OCI-LY3 (cell line): Measurements from ENCODE around the gene ARHGEF4.

ENCODE experiments used
- H2AFZ ChIP-seq: fragments of 200-600, 300-600 bp; shearing (Covaris generic); 2 replicates; pipeline ENCODE4 v1.6.0; 2014; ENCODE audit warnings: antibody characterized with exemption, low read depth, low read length
- H3K27ac ChIP-seq: fragments of 200-600, 300-600 bp; sonication (generic); 2 replicates; pipeline ENCODE4 v1.5.1; 2014; ENCODE audit warnings: mild to moderate bottlenecking, low read length, moderate library complexity, mixed read lengths
- H3K27me3 ChIP-seq: fragments of 200-600, 300-600 bp; sonication (generic); 2 replicates; pipeline ENCODE4 v1.6.1; 2014; ENCODE audit warnings: low read depth, low read length, mixed read lengths
- H3K36me3 ChIP-seq: fragments of 200-600, 300-600 bp; sonication (generic); replicated peaks from 2 replicates; pipeline ENCODE3; 2014; ENCODE audit warnings: low read depth, low read length, mixed read lengths
- H3K4me1 ChIP-seq: fragments of 300-600, 200-600 bp; sonication (generic); 2 replicates; pipeline ENCODE4 v1.6.1; 2014; ENCODE audit warnings: low read length, mixed read lengths
- H3K4me2 ChIP-seq: fragments of 200-600, 300-600 bp; sonication (generic); 2 replicates; pipeline ENCODE4 v1.6.1; 2014; ENCODE audit warnings: low read length, mixed read lengths
- H3K4me3 ChIP-seq: fragments of 300-600, 200-600 bp; sonication (generic); 2 replicates; pipeline ENCODE4 v1.5.1; 2014; ENCODE audit warnings: antibody characterized with exemption, mild to moderate bottlenecking, low read length, moderate library complexity
- H3K79me2 ChIP-seq: fragments of 300-600, 200-600 bp; shearing (Covaris generic); 2 replicates; pipeline ENCODE4 v1.6.1; 2014; ENCODE audit warnings: mild to moderate bottlenecking, low read length, mixed read lengths
- H3K9ac ChIP-seq: fragments of 300-600, 200-600 bp; shearing (Covaris generic); 2 replicates; pipeline ENCODE4 v1.6.0; 2014; ENCODE audit warnings: mild to moderate bottlenecking, low read length, moderate library complexity
- H3K9me3 ChIP-seq: fragments of 200-600, 300-600 bp; shearing (Covaris generic); 2 replicates; pipeline ENCODE4 v1.6.1; 2014; ENCODE audit warnings: low read length, mixed read lengths; ENCODE audit not compliant: insufficient read depth
- H4K20me1 ChIP-seq: fragments of 200-600, 300-600 bp; sonication (generic); 2 replicates; pipeline ENCODE4 v1.6.1; 2016; ENCODE audit warnings: low read length, mixed read lengths; ENCODE audit not compliant: insufficient read depth
- CTCF ChIP-seq: fragments of 200-600, 300-600 bp; sonication (generic); IDR thresholded peaks from 2 replicates; pipeline ENCODE4 v1.5.1; 2014; ENCODE audit warnings: antibody characterized with exemption, low read length, low read depth
- EZH2phosphoT487 ChIP-seq: fragments of 200-600 bp; shearing (Covaris generic); IDR thresholded peaks from 2 replicates; pipeline ENCODE4 v1.6.1; 2018; ENCODE audit warnings: antibody characterized with exemption, mixed run types, low read depth

Gene ARHGEF4

GRCh38 chr2:130819608-130820278 lies 17.0 kb upstream of the ARHGEF4 start:
- peaks cover 19% of the 10 kb centered on the region for H3K4me1 ChIP-seq
- H3K27me3 ChIP-seq: no peaks in the 10 kb centered on the region
- H3K9ac ChIP-seq: no peak overlapping the region
- no peaks in the 10 kb centered on the region for H4K20me1 ChIP-seq
- no peak overlapping the region for H2AFZ ChIP-seq
- H3K36me3 ChIP-seq: no peaks in the 10 kb centered on the region
- H3K27ac ChIP-seq: no peak overlapping the region
- H3K9me3 ChIP-seq: no peaks in the 10 kb centered on the region
- no peaks in the 10 kb centered on the region for H3K79me2 ChIP-seq
- no peak for TF ChIP-seq CTCF
- no peak for TF ChIP-seq EZH2phosphoT487
- H3K4me3 ChIP-seq: no peak overlapping the region
- H3K4me2 ChIP-seq: no peak overlapping the region

GRCh38 chr2:130820279-130820861 lies 16.3 kb upstream of the ARHGEF4 start:
- no peak overlapping the region for H3K9ac ChIP-seq
- H3K4me3 ChIP-seq: no peak overlapping the region
- no peaks in the 10 kb centered on the region for H3K9me3 ChIP-seq
- H3K79me2 ChIP-seq: no peaks in the 10 kb centered on the region
- no peak overlapping the region for H3K27ac ChIP-seq
- H3K4me1 ChIP-seq: peaks cover 25% of the 10 kb centered on the region
- TF ChIP-seq EZH2phosphoT487 (no peak), CTCF (no peak)
- H4K20me1 ChIP-seq: no peaks in the 10 kb centered on the region
- H3K36me3 ChIP-seq: no peaks in the 10 kb centered on the region
- H2AFZ ChIP-seq: no peak overlapping the region
- no peaks in the 10 kb centered on the region for H3K27me3 ChIP-seq
- no peak overlapping the region for H3K4me2 ChIP-seq

GRCh38 chr2:130821867-130822266 lies 14.8 kb upstream of the ARHGEF4 start:
- H3K36me3 ChIP-seq: no peaks in the 10 kb centered on the region
- H3K4me3 ChIP-seq: no peak overlapping the region
- no peaks in the 10 kb centered on the region for H3K9me3 ChIP-seq
- no peak overlapping the region for H3K4me2 ChIP-seq
- no peak overlapping the region for H3K9ac ChIP-seq
- no peak overlapping the region for H2AFZ ChIP-seq
- no peak overlapping the region for H3K27ac ChIP-seq
- peaks cover 25% of the 10 kb centered on the region for H3K4me1 ChIP-seq
- no peaks in the 10 kb centered on the region for H3K27me3 ChIP-seq
- no peaks in the 10 kb centered on the region for H3K79me2 ChIP-seq
- no peak for TF ChIP-seq EZH2phosphoT487
- H4K20me1 ChIP-seq: no peaks in the 10 kb centered on the region

- H3K27ac ChIP-seq: no peak overlapping the region
- H3K9ac ChIP-seq: no peak overlapping the region
- H2AFZ ChIP-seq: no peak overlapping the region
- H3K4me2 ChIP-seq: no peak overlapping the region
- peaks cover 25% of the 10 kb centered on the region for H3K4me1 ChIP-seq
- no peaks in the 10 kb centered on the region for H4K20me1 ChIP-seq
- no peaks in the 10 kb centered on the region for H3K27me3 ChIP-seq
- H3K79me2 ChIP-seq: no peaks in the 10 kb centered on the region
- no peaks in the 10 kb centered on the region for H3K9me3 ChIP-seq
- H3K4me3 ChIP-seq: no peak overlapping the region
- no peaks in the 10 kb centered on the region for H3K36me3 ChIP-seq
- TF ChIP-seq EZH2phosphoT487: no peak
- TF ChIP-seq CTCF: no peak
Measured at GRCh38 chr2:130822766-130823165, 13.9 kb upstream of the ARHGEF4 start.
